NCI-H460 (cell line): ENCODE measurements around the gene RDH14. TPM values are rescaled to one million over a fixed set of nuclear protein-coding genes. Genes with fewer than 3 reads are reported as not detected.

Experiments used
- DNase-seq: peaks from one replicate; pipeline ENCODE4 v3.0.0-alpha.2; 2016; ENCODE audit warnings: low read depth; ENCODE audit errors: extremely low read depth
- total RNA-seq: library from RNA; depleted of rRNA; stranded (reverse); fragments of >200 nt; shearing (Covaris generic); gene quantifications from 2 replicates; pipeline ENCODE4 v1.2.3, GENCODE V29; 2014

The RDH14 gene
- total RNA-seq, 1 experiment from 2014 or later = 39.6 TPM

DNA sequence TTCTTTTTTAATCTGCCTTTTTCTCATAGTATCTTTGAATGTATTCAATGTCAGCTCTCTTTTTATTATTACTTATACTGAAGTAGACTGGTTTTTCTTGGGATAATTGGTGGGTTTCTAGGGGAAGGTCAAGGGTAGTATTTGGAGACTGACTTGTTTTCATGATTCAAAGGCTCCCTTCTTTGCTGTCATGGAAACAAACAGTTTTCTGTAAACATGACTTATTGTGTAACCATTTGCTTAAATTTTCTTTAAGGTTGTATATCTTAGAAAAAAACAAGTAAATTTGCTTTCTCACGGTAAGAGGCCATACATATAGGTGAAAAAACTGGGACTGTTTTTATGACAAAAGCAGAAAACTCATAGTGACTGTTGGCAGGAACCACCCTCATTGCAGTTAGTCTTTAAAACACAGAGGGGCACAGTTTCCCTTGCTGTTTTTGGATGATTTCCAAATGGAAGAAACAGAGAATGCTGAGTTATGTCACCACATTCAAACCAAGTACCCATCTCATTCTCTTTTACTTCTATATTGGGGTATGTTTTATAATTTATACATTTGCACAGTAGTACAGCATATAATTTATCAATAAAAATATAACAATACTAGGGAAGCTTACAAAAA lies 5.8 kb upstream of the RDH14 start:
- DNase-seq = no peak

DNA sequence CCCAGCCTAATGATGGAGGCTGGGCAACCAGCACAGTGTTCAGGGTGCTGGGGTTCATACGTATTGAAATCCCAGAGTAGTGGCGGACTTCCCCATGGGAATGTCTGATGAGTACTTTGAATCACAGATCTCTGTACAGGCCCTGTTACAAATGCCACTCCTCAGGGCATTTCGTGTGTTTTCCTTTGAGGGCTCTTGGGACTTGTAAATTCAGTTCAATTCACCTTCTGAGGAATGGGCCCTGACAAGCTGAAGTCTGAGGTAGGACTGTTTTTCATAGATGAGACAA lies 288 bp upstream of the RDH14 start:
- DNase-seq = no peak

DNA sequence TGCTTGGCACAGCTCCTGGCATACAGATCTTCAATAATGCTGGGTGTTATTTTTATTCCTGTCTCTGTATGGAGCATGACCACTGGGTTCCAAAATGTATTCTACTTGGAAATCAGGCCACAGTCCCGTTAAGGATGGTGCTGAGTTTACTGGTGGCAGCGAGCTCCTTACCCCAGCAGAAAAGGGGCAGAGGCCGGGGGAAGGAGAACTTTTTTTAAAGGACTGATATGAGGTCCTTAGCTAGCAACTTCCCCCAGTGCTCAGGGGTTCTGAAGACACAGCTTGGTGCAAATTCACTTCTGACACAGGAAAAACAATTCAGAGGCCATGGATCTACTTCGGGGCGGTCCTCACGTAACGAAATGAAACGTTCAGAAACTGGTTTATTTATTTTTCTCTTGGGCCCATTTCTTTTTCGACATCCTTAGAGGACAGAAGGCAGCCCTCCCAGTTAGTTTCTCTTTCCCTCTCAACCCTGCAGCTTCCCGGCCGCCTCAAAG lies 872 bp downstream of the RDH14 start:
- no peak for DNase-seq

DNA sequence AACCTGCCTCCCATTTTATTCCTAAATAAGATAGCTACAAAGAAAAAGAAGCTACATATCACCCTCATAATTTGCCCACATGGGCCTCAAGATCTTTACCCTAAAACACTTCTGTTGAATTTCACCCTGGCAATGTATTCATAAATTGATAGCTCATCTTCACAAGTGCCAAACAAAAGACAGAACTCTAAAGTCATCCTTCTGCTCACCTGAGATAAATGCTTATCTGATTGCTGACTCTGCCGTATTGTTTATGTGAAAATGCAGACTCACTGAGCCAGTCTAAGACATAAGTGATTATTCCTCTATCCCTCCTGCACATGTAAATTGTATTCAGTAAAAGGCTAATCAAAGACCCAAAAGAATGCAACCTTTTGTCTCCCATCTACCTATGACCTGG lies 2.0 kb downstream of the RDH14 start:
- DNase-seq = no peak

DNA sequence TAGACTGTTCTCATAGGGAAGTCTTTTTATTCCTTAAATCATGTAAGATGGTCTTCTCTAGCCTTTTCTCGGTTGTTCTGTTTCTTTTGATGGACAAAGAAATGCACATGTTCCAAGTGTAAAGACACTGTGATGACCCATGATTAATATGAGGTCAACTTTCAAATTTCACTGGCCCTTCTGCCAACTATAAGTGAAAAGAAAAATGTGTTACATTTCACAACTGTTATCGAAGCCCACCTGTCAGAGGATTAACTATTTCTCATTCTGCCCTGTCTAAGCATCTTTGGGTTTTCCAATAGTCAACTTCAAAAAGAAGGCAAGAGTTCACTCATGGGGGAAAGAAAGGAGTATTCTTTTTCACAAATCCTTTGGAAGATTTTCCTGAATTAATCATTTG lies 3.3 kb downstream of the RDH14 start:
- no peak for DNase-seq

DNA sequence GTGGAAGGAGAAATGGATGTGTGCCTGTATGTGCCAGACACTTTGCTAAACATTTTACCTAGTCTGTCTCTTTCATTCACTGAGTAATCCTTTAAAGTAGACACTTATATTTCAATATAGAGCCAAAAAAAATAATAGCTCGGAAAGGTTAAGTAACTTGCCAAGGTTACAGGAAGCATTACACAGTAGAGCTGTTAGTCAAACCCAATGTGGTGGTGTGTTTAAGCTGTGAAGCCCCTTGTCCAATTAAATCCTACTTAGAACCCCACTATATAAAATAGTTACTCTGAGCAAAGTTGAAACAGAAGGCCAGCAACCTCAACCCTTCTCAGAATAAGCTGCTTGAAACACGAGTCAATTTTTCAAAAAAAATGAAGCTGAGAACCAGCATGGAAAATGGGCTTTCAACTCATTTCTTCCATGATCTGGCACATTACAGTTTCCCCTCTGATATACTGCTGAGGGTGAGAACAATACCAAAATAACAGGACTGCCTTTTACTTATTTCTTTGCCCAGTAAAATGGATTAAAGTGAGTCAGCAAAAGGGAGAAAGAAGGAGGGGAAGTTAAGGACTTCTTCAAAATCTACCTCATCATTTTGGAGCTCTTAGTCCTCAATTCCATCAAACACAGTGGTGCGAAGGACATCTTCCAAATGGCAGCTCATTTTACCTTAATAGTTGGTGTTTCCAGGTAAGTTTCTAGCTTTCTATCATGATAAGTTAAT lies 7.9 kb downstream of the RDH14 start:
- DNase-seq = no peak

DNA sequence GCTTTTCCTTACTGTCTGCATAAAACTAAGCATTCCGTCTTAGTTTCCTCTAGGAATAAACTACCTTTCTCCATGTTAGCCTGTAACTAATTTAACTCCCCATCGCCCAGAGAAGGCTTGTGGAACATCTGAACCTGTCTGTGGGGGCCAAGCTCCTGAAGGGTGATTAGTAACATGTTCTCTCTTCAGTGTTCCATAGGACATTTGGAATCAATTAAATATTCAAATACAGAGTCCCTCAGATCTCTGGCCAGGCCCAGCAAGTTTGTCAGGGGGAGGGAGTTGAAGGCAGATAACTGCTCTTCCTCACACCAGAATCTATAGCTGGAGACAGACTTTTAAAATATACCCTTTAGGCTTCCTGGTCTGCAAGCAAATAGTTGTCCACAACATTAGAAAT lies 8.8 kb downstream of the RDH14 start:
- DNase-seq = no peak

DNA sequence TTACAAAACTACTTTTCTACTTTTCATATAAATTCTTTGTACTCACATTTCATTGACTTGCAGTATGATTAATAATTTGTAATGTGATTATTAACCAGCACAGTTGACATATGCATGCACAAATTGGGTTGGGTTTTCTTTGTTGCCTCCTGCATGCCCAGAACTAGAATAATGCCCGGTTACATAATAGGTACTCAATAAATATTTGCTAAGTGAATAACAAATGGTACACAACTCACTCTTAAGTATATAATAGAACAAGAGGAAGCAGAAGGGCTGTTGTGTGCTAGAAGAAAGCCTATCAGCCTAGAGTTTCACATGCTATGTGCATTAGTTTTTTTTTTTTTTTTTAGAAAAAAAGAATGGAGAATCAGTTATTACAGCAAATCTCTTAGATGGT lies 9.3 kb downstream of the RDH14 start:
- no peak for DNase-seq

DNA sequence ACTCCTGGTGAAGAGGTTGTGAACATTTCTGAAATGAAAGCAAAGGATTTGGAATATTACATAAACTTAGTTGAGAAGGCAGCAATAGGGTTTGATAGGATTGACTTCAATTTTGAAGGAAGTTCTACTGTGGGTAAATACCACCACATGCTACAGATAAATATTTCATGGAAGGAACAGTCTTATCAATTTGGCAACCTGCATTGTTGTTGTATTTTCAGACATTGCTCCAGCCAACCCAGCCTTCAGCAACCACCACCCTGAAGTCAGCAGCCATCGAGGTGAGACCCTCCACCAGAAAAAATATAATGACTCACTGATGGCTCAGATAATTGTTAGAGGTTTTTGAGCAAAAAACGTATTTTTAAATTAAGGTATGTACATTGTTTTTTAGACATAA lies 10.0 kb downstream of the RDH14 start:
- DNase-seq = no peak

DNA sequence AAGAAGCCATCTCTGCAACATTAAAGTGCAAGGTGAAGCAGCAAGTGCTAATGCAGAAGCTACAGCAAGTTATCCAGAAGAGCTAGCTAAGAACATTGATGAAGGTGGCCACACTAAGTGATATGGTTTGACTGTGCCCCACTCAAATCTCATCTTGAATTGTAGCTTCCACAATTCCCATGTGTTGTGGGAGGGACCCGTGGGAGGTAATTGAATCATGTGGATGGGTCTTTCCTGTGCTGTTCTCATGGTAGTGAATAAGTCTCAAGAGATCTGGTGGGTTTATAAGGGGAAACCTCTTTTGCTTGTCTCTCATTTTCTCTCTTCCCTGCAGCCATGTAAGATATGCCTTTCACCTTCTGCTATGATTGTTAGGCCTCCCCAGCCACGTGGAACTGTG lies 11.4 kb downstream of the RDH14 start:
- DNase-seq = no peak

DNA sequence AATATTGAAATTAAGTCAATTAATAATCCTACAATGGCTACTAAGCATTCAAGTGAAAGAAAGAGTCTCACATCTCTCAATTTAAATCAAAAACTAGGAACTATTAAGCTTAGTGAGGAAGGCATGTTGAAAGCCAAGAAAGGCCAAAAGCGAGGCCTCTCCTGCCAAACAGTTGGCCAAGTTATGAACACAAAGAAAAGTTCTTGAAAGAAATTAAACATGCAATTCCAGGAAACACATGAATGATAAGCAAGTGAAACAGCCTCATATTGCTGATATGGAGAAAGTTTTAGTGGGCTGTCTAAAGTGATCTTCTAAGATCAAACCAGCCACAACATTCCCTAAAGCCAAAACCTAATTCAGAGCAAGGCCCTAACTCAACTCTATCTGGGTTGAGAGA lies 11.8 kb downstream of the RDH14 start:
- DNase-seq = no peak

DNA sequence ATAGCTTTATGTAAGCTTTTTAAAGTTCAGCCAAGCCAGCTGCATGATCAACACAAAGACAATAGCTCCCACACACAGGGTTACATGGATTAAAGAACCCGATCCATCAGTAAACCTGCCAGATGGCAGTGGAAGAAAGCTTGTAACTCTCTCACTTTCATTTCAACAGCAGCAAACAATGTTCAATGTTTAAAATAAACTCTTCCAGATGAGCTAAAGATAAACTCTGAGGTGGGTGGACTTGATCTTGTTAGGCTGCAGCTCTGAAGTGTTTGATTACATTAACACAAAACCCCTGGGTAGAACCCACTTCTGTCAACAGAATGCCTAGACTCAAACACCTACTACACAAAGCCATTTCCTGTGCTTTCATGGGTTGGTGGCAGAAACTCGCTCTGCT lies 13.9 kb downstream of the RDH14 start:
- DNase-seq = no peak

DNA sequence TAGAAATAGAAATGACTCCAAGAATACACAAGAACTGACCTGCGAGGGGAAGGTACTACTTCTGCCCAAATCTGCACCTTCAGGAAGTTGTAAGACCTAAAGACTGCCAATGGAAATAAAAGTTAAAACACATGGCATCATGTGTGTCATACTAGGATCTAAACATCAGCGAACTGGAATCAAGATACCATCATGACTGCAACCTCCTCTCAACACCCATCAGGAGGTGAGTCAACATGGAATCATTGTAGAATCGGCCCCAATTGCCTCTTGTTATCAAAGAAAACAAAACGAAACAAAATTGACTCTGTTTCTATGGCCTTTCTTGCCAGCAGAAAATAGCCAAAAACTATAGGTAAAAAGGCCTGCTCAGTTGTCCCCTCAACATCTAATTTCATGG lies 15.1 kb downstream of the RDH14 start:
- DNase-seq = no peak

DNA sequence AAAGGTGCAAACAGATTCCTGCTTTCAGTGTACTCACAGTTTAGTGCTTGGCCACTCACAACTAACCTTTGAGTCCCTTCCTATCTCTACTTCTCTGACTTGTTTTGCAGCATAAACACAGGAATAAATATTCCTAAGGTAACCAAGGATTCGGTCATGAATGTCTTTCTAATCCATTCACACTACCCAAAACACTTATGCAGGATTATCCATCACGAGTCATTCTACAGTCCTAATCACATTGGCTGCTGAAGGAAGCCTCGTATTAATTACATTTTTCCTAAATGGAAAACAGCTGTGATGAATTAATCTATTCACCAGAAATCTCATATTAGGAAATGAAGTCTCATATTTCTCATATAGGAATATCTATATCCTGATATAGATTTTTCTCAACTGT lies 16.3 kb downstream of the RDH14 start:
- no peak for DNase-seq

DNA sequence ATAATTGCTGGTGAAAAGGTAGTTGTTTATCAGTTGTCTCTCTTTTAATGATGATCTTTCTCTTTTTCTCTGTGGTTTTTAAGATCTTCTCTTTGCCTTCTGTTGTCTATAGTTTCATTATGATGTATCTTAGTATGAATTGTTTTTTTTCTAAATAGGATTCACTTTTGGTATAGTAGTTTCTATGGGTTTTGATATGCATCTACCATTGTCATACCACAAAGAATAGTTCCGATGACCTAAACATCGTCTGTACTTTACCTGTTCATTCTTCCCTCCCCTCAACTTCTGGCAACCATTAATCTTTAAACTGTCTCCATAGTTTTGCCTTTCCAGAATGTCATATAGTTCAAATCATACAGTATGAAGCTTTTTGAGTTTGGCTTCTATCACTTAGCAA lies 19.6 kb downstream of the RDH14 start:
- DNase-seq = no peak

DNA sequence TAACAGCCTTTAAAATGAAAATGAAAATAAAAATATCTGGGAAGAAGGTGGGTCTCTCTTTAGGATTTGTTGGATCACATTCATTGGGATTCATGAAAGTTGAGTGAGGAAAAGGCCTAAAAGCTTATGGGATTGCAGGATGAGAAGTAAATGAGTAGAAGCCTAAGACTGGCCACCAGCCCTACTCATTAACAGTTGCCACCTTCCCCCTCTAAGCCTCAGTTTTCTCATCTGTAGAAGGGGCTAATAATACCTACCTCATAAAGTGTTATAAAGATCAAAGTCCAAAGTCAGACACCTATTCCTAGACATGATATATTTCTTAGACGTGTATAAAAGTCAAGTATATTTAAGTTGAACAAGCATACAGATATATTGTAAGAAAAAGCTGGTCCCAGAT lies 23.8 kb downstream of the RDH14 start:
- DNase-seq = no peak

DNA sequence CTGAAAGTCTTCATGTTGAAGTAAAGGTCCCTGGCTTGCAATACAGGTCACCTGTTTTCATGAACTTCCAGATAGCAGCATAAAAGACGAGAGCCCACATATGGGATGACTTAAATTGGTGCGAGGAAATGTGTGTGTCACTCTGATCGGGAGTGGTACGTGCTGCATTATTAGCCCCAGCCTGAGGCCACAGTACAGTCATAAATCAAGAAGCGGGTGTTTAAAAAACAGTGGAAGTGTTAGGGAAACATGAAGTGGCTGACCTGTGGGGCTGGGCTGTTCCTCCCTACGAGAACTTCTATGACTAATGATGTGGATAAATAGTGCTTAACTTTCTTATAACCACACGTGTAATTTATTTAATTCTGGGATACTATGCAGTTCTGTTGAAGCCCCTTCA lies 24.4 kb downstream of the RDH14 start:
- no peak for DNase-seq

DNA sequence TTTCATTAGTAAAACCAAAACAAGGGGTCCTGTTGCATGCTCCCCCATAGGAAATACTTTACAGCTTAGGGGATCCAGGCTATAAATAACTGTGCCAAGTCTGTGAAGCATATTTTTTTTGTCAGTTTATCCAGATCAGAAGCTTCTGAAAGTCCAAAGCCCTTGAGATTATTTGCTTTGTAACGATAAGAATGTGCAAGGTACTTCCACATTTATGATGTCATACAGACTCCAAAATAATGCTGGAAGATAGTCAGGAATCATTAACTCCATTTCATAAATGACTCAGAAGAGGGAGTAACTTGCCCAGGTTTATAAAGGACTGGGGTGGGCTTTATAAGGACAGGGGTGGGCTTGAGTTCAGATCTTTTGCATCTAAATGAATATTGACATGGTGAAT lies 29.3 kb downstream of the RDH14 start:
- no peak for DNase-seq

DNA sequence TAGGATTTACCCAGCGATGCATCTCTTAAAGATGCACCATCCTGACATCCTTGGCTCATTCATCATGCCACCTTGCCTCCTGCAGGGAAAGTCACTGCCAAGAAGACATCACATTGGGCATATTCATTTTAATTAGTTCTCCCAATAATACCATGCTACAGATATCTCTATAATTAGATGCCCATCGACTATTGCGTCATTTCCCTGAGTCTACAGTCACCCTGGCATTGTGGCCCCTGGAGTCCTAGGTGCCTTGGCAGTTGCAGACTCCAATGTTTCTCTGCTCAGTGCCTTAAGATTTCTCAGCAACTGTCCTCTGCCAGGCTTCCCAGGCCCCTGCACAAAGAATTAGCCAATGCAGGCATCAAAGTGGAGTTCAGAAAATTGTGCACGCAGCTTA lies 32.6 kb downstream of the RDH14 start:
- no peak for DNase-seq

DNA sequence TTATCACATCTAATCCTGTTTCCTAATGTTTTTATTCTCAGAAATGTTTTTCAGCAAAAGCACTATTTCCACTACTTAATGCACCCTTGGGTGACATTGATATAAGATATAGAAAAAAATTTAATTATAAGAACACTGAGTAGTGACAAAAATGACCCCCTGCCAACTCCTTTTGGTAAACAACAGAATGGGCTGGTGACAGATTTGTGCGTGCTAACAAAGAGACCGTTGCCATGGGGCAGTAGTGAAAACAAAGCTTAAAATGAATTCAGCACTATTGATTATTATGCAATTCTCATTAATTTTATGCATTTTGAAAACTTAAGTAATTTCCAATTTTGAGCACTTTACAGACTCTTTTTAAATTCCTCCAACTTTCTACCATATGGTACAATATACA lies 33.1 kb downstream of the RDH14 start:
- no peak for DNase-seq

DNA sequence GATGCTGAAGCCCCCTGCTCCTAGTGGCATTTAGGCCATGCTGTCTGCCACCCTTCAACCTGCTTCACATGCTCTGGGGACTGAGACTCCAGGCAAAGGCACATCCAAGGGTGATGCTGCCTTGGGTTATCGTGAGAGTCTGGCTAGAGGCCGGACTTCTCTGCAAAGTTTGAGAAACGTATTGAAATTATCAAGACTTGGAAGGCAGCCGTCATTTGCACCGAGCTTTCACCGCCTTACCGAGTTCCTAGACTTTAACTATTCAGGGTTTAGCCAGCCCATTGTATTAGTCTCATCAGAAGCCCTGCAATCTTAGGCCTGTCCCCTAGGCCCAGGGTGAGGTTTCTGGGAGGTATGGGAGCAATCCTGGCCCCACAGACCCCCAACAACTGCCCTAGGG lies 34.0 kb downstream of the RDH14 start:
- no peak for DNase-seq

DNA sequence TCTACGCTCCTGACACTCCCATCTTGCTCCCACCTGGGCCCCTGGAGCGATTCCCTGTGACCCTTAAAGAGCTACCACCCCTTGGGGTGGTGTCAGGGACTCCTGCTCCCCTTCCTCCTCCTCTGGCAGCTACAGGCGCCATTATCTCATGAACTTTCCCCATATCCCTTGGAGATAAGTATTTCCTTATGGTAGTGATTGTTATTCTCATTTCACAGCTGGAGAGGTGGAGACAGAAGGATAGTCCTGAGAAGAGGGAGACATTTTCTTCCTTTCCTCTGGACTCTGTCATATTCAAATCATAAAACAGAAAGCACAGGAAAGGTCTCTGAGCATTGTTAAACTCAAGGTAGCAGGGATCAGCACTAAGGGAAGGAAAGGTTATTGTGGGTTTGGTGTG lies 34.6 kb downstream of the RDH14 start:
- DNase-seq = no peak

DNA sequence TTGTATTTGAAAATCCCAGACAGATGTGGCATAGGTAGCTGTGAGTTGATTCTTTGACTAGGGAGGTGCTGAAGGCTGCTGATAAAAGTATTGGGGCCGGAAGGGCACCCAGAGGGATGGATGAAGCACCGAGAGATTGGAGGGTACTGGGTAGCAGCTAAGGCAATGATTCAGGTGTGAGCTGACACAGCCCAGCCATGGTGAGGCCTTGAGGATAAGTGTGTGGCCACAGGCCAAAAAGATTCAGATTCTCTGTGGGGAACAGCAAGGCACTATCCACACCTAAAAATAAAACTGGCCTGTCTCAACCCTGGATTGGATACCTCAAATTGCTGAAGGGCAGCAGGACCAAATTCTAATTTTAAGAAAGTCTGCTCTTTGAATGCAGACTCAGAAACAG lies 35.2 kb downstream of the RDH14 start:
- no peak for DNase-seq
